Measurements from ENCODE around the gene MCM3AP. TPM values are rescaled to one million over a fixed set of nuclear protein-coding genes. Genes with fewer than 3 reads are reported as not detected.
A peak's percentile ranks its signal among the peaks of the same experiment; 100 is the strongest.
"Not testable (repeated sequence)": the region's sequence is repeated elsewhere in the genome, so short reads cannot be mapped to it uniquely, and the experiment has no call there.

Gene MCM3AP
- total RNA-seq, 2 donors from 2014 or later = 161 to 193 TPM

GRCh38 chr21:46252840-46253239 is 32.6 kb downstream of the MCM3AP start:
- ATAC-seq = no peak
- Mint-ChIP-seq H3K4me1 (ENCODE audit: low read depth in 2 of 2) (peaks cover 34 to 45% of the 10 kb centered on the region in 2 donors), H3K4me3 (no peak overlapping the region), H3K9me3 (peaks cover 4% of the 10 kb centered on the region), H3K27ac (peak overlapping the region; percentile 90 to 97), H3K36me3 (peaks cover 33% of the 10 kb centered on the region), H3K27me3 (no peaks in the 10 kb centered on the region)
- DNase-seq (ENCODE audit: low spot score) = no peak

- H3K27me3 Mint-ChIP-seq = no peaks in the 10 kb centered on the region
- ATAC-seq (no peak), DNase-seq (ENCODE audit: low spot score) (no peak)
- H3K9me3 Mint-ChIP-seq = peaks cover 4% of the 10 kb centered on the region
- H3K4me3 Mint-ChIP-seq = no peak overlapping the region
- H3K36me3 Mint-ChIP-seq = peaks cover 48% of the 10 kb centered on the region
- H3K4me1 Mint-ChIP-seq (ENCODE audit: low read depth in 2 of 2) = peaks cover 34 to 48% of the 10 kb centered on the region in 2 donors
- peak overlapping the region; percentile 67 to 93 for H3K27ac Mint-ChIP-seq
Observed at GRCh38 chr21:46250146-46250725, 35.2 kb downstream of the MCM3AP start.

- no peaks in the 10 kb centered on the region for H3K27me3 Mint-ChIP-seq
- peaks cover 2% of the 10 kb centered on the region for H3K9me3 Mint-ChIP-seq
- H3K4me1 Mint-ChIP-seq (ENCODE audit: low read depth in 2 of 2) = peaks cover 21 to 34% of the 10 kb centered on the region in 2 donors
- H3K4me3 Mint-ChIP-seq = no peak overlapping the region
- H3K27ac Mint-ChIP-seq = peak overlapping the region in 1 of 2 donors; percentile 26
- no peak for ATAC-seq
- H3K36me3 Mint-ChIP-seq = peaks cover 37% of the 10 kb centered on the region
- DNase-seq (ENCODE audit: low spot score) = no peak
Observed at GRCh38 chr21:46248827-46249226, 36.6 kb downstream of the MCM3AP start.

GRCh38 chr21:46248422-46248782 is 37.0 kb downstream of the MCM3AP start:
- no peak for DNase-seq (ENCODE audit: low spot score)
- H3K4me1 Mint-ChIP-seq (ENCODE audit: low read depth in 2 of 2) = peaks cover 16 to 32% of the 10 kb centered on the region in 2 donors
- no peaks in the 10 kb centered on the region for H3K9me3 Mint-ChIP-seq
- no peaks in the 10 kb centered on the region for H3K27me3 Mint-ChIP-seq
- no peak overlapping the region for H3K4me3 Mint-ChIP-seq
- ATAC-seq = no peak
- peak overlapping the region in 1 of 2 donors; percentile 26 for H3K27ac Mint-ChIP-seq
- peaks cover 34% of the 10 kb centered on the region for H3K36me3 Mint-ChIP-seq

GRCh38 chr21:46247699-46248421 is 37.6 kb downstream of the MCM3AP start:
- Mint-ChIP-seq H3K27me3 (no peaks in the 10 kb centered on the region), H3K36me3 (peaks cover 37% of the 10 kb centered on the region), H3K9me3 (no peaks in the 10 kb centered on the region), H3K27ac (peak overlapping the region in 1 of 2 donors; percentile 26), H3K4me1 (ENCODE audit: low read depth in 2 of 2) (peaks cover 15 to 31% of the 10 kb centered on the region in 2 donors), H3K4me3 (no peak overlapping the region)
- ATAC-seq = no peak
- DNase-seq (ENCODE audit: low spot score) = no peak

GRCh38 chr21:46246345-46246744 is 39.1 kb downstream of the MCM3AP start:
- DNase-seq (ENCODE audit: low spot score) = no peak
- Mint-ChIP-seq H3K36me3 (peaks cover 42% of the 10 kb centered on the region), H3K27me3 (no peaks in the 10 kb centered on the region), H3K27ac (peak overlapping the region in 1 of 2 donors; percentile 75), H3K4me3 (no peak overlapping the region), H3K9me3 (no peaks in the 10 kb centered on the region), H3K4me1 (ENCODE audit: low read depth in 2 of 2) (peaks cover 15 to 27% of the 10 kb centered on the region in 2 donors)
- ATAC-seq = no peak

GRCh38 chr21:46245213-46245915 is 40.0 kb downstream of the MCM3AP start:
- DNase-seq (ENCODE audit: low spot score) (no peak), ATAC-seq (no peak)
- Mint-ChIP-seq H3K27me3 (no peaks in the 10 kb centered on the region), H3K9me3 (no peaks in the 10 kb centered on the region), H3K4me1 (ENCODE audit: low read depth in 2 of 2) (peaks cover 8 to 25% of the 10 kb centered on the region in 2 donors), H3K27ac (peak overlapping the region in 1 of 2 donors; percentile 75), H3K4me3 (no peak overlapping the region), H3K36me3 (peaks cover 49% of the 10 kb centered on the region)

- Mint-ChIP-seq H3K27me3 (no peaks in the 10 kb centered on the region), H3K4me1 (ENCODE audit: low read depth in 2 of 2) (peaks cover under 1 to 23% of the 10 kb centered on the region in 2 donors), H3K27ac (peak overlapping the region in 1 of 2 donors; percentile 48), H3K36me3 (peaks cover 47% of the 10 kb centered on the region), H3K4me3 (no peak overlapping the region), H3K9me3 (no peaks in the 10 kb centered on the region)
- ATAC-seq (no peak), DNase-seq (ENCODE audit: low spot score) (no peak)
Observed at GRCh38 chr21:46244602-46245001, 40.8 kb downstream of the MCM3AP start.

- Mint-ChIP-seq H3K9me3 (no peaks in the 10 kb centered on the region), H3K27ac (peak overlapping the region in 1 of 2 donors; percentile 49), H3K27me3 (no peaks in the 10 kb centered on the region), H3K4me3 (no peak overlapping the region), H3K4me1 (ENCODE audit: low read depth in 2 of 2) (peaks cover 0 to 26% of the 10 kb centered on the region in 2 donors), H3K36me3 (peaks cover 52% of the 10 kb centered on the region)
- DNase-seq (ENCODE audit: low spot score) = no peak
- no peak for ATAC-seq
Observed at GRCh38 chr21:46243960-46244361, 41.5 kb downstream of the MCM3AP start.

GRCh38 chr21:46243325-46243724 is 42.1 kb downstream of the MCM3AP start:
- ATAC-seq = no peak
- H3K27ac Mint-ChIP-seq = peak overlapping the region in 1 of 2 donors; percentile 49
- H3K4me1 Mint-ChIP-seq (ENCODE audit: low read depth in 2 of 2) = peaks cover 0 to 30% of the 10 kb centered on the region in 2 donors
- H3K36me3 Mint-ChIP-seq = peaks cover 51% of the 10 kb centered on the region
- no peak overlapping the region for H3K4me3 Mint-ChIP-seq
- no peaks in the 10 kb centered on the region for H3K9me3 Mint-ChIP-seq
- DNase-seq (ENCODE audit: low spot score) = no peak
- no peaks in the 10 kb centered on the region for H3K27me3 Mint-ChIP-seq

GRCh38 chr21:46241577-46241976 is 43.8 kb downstream of the MCM3AP start:
- H3K27ac Mint-ChIP-seq = not testable (repeated sequence)

GRCh38 chr21:46239817-46240325 is 45.5 kb downstream of the MCM3AP start:
- ATAC-seq (no peak), DNase-seq (ENCODE audit: low spot score) (no peak)
- peaks cover under 1 to 24% of the 10 kb centered on the region in 2 donors for H3K4me1 Mint-ChIP-seq (ENCODE audit: low read depth in 2 of 2)
- H3K27me3 Mint-ChIP-seq = no peaks in the 10 kb centered on the region
- H3K4me3 Mint-ChIP-seq = no peak overlapping the region
- peaks cover 37% of the 10 kb centered on the region for H3K36me3 Mint-ChIP-seq
- H3K27ac Mint-ChIP-seq = peak overlapping the region in 1 of 2 donors; percentile 2
- no peaks in the 10 kb centered on the region for H3K9me3 Mint-ChIP-seq

More at GRCh38 chr21:46241577-46241976, 43.8 kb downstream of the MCM3AP start:
- Mint-ChIP-seq H3K36me3 (peaks cover 43% of the 10 kb centered on the region), H3K4me1 (ENCODE audit: low read depth in 2 of 2) (peaks cover 0 to 29% of the 10 kb centered on the region in 2 donors)
- not testable (repeated sequence) for DNase-seq (ENCODE audit: low spot score); ATAC-seq; H3K4me3 Mint-ChIP-seq; H3K9me3 Mint-ChIP-seq; H3K27me3 Mint-ChIP-seq

- H3K9me3 Mint-ChIP-seq = no peaks in the 10 kb centered on the region
- ATAC-seq = no peak
- peaks cover 44% of the 10 kb centered on the region for H3K36me3 Mint-ChIP-seq
Observed at GRCh38 chr21:46237474-46237873, 47.9 kb downstream of the MCM3AP start.

More at GRCh38 chr21:46237474-46237873, 47.9 kb downstream of the MCM3AP start:
- Mint-ChIP-seq H3K4me3 (no peak overlapping the region), H3K27me3 (no peaks in the 10 kb centered on the region), H3K4me1 (ENCODE audit: low read depth in 2 of 2) (peaks cover 17 to 41% of the 10 kb centered on the region in 2 donors), H3K27ac (no peak overlapping the region)
- no peak for DNase-seq (ENCODE audit: low spot score)
